Heart left ventricle (tissue), 13 donors: ENCODE results near the gene PRR5L.

ENCODE experiments used
- POLR2A ChIP-seq, 2 donors: fragments of 450-650 bp; IDR thresholded peaks; one replicate each; pipeline ENCODE4 v1.6.1; 2017; ENCODE audit warnings: antibody characterized with exemption in 2 of 2, mild to moderate bottlenecking in 2 of 2, moderate library complexity in 2 of 2
- TF ChIP-seq, protein P1 (sequence below), 12 donors: fragments of 200-600 bp; sonication (generic) in 4 of 12; IDR thresholded peaks; one replicate each; pipeline versions ENCODE4 v1.5.0 to v1.8.0; 2018 to 2022; ENCODE audit warnings: antibody characterized with exemption in 12 of 12, mild to moderate bottlenecking in 5 of 12
- donor health status: ischemic (EF 13 %, LVEDD 7.1; RV severe dilation, severe dysfunction).
- donor health status: DM: no; HTN: yes; CAD: no.
- donor health status: DM: no; HTN: no; CAD: no.
- donor health status: ischemic (EF 25% LVEDD 6.9; RV normal size, moderate dysfunction).
- donor health status: ischemic (EF 25% LVEDD 5.7; RV mildly dilated, moderate dysfunction).
- donor health status: ischemic (EF 35%, LVEDD 5.7; RV mildly dilated, moderate dysfunction).
- donor health status: nonischemic (EF 11% LVEDD 7.7; RV severe dilation, severe dysfunction).
- donor health status: DM: yes; HTN: yes; CAD: no.
- donor health status: PGD.
- donor health status: ischemic (EF 29% LVEDD 5.4; RV normal size, mild dysfunction).
- donor health status: nonischemic (EF 23%, LVEDD 6.1; RV moderate dilation, normal function).

DNA sequence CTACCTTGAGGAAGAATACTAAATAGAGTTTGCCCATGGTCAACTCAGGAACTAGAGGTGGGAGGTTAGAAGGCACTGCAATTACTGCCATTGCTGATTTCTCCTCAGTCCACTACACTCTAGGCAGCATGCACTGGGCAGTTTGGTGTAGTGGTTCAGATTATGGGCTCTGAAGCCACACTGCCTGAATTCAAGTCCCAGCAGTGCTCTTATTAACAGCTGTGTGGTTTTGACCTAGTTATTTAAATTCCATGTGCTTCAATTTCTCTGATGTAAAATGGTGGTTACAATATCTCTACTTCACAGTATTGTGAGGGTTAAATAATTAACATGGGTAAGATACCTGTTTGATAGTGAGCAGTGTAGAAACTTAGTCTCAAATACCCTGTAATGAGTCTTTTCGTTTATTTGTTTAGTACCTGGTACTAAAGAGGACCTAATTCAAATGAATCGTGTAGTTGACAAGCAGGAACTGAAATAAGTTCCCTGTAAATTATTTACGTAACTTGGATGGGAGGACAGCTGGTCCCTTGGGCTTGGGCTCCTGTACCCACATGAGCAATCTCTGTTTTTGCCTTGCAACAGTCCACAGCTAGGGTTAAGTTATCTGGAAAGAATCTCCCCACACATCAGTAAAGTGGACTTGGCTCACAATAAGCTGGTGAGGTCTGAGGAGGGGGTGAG lies 17.8 kb downstream of the PRR5L start:
- TF ChIP-seq, protein P1, sequence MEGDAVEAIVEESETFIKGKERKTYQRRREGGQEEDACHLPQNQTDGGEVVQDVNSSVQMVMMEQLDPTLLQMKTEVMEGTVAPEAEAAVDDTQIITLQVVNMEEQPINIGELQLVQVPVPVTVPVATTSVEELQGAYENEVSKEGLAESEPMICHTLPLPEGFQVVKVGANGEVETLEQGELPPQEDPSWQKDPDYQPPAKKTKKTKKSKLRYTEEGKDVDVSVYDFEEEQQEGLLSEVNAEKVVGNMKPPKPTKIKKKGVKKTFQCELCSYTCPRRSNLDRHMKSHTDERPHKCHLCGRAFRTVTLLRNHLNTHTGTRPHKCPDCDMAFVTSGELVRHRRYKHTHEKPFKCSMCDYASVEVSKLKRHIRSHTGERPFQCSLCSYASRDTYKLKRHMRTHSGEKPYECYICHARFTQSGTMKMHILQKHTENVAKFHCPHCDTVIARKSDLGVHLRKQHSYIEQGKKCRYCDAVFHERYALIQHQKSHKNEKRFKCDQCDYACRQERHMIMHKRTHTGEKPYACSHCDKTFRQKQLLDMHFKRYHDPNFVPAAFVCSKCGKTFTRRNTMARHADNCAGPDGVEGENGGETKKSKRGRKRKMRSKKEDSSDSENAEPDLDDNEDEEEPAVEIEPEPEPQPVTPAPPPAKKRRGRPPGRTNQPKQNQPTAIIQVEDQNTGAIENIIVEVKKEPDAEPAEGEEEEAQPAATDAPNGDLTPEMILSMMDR (IDR thresholded peaks at IDR 0.05) = no peak
- TF ChIP-seq POLR2A (IDR thresholded peaks at IDR 0.05) = no peak
